ENCODE measurements around the gene MBP.
A peak's percentile ranks its signal among the peaks of the same experiment; 100 is the strongest.

MBP gene

DNA sequence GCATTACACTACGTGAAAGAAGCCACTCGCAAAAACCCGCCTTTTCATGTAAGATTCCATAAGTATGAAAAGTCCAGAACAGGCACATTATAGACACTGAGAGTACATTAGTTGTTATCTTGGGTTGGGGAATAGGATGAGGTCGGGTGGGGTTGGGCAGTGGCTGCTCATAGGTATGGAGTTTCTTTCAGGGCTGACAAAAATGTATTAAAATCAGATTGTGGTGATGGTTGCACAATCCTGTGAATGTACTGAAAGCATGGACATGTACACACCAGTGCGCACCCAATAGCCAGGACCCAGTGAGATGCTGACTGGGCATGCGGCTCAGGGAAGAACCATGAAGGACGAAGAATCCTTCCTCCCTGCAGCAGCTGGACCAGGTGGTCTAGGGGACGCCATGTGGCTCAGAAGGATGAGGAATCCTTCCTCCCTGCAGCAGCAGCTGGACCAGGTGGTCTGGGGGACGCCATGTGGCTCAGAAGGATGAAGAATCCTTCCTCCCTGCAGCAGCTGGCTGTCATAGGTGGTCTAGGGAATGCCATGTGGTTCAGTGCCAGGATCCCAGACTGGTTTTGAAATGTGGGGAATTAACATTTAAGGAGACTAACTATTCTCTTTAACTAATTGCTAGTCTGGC, 50.1 kb downstream of the MBP start:
- DNase-seq (ENCODE audit: low read depth, low spot score): no peak

DNA sequence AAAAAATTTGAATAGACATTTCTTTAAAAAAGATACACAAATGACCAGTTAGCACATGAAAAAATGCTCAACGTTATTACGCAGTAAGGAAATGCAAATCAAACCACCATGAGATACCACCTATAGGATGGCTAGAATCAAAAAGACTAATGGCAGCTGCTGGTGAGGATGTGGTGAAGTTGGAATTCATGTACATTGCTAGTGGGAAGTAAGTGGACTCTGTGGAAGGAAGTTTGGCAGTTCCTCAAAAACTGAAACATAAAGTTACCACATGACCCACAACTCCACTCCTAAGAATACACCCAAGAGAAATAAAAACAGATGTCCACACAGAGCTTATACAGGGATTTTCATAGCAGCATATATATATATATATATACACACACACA, 51.2 kb downstream of the MBP start:
- DNase-seq (ENCODE audit: low read depth, low spot score): no peak

DNA sequence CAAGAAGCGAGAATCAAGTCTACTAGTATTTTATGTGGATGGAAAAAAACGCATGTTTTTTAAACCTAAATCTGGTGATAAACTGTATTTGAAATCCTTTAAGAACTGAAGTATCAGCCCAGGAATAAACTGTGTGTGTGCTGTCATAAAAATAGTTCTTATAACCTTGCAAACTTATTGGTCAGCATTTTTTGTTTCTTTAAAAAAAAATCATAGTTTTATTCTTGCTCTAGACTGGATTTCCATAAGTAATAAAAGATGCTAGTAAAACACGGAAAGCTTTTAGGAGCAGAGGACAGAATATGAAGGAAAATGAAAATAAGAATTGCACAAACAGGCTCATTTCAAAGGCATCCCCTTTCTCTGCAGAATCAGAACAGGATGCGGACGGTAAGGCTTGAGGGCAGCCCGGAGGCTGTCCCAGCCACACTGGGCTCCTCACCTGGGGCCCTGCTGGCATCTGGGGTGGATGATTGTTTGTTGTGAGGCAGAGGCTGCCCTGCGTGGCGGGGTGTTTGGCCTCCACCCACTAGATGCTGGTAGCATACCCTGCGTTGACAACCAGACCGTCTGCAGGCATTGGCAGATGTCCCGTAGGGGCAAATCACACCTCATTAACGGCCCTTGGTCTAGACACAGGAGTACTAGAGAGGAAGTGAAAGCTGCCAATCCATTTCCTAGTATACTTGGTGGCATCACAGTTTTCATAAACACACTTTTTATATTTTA, 52.5 kb downstream of the MBP start:
- DNase-seq (ENCODE audit: low read depth, low spot score): no peak

DNA sequence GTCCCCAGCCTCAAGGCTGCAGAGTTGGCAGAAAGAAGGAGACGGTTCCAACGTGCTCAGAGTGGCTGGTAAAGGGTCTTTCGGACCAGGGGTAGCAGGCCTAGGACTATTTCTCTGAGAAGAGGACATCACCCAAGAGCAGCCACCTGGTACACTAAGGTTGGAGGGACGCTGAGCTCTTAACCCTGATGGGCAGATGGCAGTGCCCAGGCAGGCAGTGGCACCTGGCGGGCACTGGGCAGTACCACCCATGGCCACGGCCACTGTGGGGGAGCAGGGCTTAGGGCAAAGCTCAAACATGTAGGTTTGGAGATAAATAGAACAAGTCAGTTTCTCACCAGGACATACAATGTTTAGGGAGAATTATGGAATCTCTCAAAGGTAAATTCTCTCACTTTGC, 53.5 kb downstream of the MBP start:
- DNase-seq (ENCODE audit: low read depth, low spot score): no peak

DNA sequence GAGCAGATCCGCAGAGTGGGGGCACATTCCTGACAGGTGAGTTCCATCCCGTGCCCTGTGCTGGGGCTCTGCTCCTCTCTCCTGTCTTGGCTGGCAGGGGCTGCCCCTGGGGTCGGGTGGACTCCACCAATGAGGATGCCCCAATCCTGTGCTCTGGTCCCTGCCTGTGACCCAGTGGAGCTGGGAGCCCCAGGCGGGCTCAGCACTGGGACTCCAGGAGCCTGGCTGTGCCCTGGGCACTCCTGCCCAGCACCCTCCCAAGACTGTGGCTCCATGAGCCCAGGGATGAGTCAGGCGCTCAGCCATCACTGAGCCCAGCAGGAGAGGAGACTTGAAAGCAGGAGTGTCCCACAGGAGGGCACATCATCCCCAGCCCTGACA, 53.9 kb downstream of the MBP start:
- DNase-seq (ENCODE audit: low read depth, low spot score): no peak

DNA sequence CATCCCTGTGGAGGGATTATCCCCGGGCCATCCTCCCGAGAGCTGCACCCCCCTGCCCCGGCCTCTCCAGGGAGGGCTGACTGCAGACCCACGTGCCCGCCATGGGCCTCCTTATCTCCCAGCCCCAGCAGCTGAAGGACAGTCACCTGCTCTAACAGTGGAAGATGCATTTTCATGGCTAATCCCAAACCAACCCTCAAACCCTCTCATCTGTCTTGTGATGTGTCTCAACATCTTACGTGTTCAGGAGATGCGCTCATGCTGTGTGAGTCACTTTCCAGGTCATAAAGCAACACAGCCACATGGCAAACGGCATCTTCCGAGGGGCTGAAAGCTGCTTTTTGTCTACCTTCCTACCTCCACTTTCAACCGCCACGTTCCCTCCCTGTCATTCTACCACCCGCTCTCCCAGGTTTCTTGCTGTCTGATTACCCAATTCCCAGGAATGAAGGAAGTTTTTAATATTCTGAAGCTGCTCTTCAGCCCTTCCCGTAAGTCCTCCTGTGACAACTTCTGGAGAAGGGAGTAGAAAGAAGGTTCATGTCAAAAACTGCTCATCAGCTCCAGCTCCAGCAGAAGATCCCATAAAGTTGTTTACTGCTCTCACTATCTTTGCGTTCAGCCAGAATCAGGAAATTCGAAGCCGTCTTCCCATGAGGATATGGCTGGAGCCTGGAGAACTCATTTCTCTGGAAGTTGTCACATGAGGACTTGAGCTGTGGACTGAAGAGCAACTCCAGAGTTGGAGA, 54.5 kb downstream of the MBP start:
- no peak for DNase-seq (ENCODE audit: low read depth, low spot score)

DNA sequence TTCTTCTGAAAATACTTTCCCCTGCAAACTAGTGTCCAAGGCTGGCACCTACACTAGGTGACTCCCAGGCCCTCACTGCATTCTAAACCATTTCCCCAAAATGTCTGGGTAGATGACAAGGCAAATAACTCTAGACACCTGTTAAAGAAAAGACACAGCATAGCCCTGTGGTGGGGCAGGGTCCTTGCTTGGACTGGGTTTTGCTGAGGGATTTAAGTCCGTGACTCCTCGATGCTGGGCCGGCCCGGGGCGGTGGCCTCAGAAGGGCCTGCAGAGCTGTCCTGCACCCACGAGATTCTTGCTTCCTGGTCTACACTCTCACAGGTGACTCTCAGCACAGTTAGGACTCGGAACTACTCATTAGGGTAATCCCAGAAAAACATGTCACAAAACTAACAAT, 55.2 kb downstream of the MBP start:
- DNase-seq (ENCODE audit: low read depth, low spot score): no peak

DNA sequence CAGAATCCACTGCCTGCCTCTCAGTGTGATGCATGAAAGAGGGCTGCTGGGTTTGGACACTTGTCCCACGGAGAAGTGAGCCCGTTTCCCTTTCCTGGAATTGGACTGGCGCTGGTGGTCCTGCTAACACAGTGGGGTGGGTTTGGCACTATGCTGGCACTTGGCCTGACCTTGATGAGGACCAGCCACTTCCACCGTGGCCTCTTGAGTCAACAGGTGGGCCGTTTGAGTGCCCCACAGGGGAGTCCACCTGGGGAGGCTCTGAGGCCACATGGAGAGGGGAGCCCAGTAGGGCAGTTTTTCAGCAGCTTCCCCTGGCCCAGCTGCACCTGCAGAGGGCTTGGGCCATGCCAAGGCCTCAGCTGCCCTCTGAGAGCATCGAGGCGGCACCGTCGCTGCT, 56.5 kb downstream of the MBP start:
- DNase-seq (ENCODE audit: low read depth, low spot score): no peak

DNA sequence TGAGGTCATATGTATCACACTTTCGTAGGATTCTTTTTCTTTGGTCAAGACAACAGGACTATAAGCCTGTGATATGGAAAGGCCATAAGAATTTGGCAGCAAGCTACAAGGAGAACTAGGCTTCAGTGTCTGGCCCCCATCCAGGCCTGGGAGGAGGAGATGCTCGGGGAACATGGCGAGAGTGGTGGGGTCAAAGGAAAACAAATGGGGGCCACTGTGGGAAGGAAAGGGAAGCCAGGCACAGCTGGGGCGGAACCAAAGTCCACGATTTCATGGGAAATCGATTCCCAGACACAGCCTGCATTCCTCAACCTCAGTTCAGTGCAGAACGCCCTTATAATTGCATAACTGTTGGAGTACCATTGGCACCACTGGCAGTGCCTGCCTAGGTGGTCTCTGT, 58.2 kb downstream of the MBP start:
- no peak for DNase-seq (ENCODE audit: low read depth, low spot score)

DNA sequence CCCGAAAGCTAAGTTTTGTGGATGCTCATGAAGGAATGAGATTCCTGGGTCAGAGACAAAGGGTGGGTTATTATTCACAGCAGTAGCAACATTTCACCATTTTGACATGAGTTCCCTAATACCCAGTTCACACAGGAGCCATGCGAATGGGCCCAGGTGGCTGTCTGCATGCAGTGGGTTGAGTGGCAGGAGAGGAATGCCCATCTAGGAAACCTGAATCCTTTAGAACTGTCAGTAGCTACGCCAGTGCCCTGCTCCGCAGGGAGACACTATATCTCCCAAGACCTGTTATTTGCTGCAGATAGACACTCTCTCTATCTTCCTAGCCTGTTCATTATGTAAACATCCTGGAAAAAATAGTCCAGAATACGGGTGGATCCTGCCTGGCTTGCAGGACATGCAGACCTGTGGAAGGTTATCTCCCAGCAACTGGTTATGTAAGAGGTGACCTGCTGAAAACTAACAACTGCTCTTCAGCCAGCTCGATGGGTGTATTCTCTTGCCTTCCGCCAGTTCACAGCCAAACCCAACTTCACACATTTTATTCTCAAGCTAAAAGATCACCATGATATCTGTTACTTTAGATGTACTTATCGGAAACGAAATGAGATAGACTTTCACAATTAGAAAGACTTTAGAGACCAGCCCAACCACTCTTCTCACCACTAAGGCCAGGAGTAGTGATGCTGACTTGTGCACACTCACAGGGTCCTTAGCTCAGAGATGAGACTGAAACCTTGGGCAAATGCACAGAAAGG, 59.1 kb downstream of the MBP start:
- DNase-seq (ENCODE audit: low read depth, low spot score): no peak

DNA sequence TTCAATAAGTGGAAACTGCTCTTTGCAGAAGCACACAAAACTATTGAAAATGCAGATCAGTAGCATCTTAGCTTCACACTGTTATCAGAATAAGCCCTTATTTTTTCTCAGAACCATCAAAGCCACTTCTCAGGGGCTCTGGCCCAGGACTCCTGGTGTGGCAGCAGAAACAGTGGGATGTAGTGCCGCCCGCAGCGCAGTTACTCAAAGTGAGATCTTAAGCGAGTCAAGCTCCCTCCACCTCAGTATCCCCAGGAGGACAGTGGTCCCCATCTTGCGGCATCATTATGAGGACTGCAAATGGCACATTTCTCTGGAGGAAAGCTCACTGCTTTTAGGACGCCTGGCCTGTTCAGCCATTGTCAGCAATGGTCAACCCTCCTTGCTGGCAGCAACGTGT, 60.0 kb downstream of the MBP start:
- no peak for DNase-seq (ENCODE audit: low read depth, low spot score)

DNA sequence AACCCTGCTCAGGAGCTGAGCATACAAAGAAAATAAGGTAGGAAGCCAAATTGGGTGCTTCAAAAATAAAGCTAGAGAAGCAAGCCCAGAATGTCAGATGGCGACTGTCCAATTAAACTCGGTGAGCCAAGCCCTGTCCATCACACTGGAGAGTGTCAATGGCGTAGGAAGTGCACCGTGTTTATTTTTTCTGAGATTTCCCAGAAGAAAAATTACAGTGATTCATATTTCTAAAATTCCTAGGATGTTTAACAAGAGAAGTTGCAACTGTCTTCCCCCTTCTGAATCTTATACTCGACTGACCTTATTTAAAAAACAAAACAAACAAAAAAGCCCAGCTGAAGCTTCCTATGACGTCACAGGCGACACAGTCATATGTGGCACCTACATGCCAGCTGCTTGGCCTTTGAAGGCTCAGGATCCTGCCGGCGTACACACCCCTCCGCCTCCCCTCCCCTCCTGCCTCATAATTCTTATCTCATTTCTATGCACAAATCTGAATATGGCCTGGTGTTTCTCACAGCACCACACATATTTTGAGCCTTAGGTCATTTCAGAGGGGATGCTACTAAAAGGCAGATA, 60.8 kb downstream of the MBP start:
- DNase-seq (ENCODE audit: low read depth, low spot score): peak; percentile 28

DNA sequence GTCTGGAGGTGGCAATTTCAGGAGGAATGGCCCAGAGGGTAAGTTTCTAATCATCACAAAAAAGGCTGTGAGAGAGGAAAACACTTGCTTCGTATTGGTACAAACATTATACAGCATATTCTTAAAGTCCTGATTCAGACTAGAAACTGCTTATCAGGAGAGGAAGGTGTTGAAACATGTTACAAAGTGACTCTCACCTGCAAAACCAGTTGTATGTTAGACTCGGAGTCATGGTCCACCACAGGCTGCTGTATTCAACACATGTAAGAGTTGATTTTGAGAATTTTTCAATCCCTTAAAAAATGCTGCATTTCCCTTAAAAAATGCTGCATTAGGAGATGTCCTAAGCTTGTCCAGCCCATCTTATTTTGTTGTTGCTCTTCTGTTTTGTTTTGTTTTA, 61.5 kb downstream of the MBP start:
- no peak for DNase-seq (ENCODE audit: low read depth, low spot score)

DNA sequence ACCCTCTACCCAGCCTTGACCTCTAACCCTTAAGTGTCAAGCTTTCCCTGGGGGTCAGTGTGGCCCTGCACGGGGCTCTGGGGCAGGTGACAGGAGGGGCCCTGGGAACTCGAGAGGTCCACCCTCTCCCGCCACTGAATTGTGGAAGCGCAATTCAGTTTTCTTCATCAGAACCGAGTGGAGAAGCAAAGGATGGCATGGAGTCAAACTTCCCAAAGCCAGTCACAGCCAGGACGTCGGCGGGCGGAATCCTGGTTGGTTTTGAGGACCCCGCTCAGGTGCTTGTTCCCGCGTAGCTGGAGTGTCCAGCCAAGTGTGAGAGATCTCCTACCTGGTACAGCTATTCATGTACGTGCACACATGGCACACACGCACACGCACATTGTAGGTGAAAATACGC, 62.0 kb downstream of the MBP start:
- no peak for DNase-seq (ENCODE audit: low read depth, low spot score)

DNA sequence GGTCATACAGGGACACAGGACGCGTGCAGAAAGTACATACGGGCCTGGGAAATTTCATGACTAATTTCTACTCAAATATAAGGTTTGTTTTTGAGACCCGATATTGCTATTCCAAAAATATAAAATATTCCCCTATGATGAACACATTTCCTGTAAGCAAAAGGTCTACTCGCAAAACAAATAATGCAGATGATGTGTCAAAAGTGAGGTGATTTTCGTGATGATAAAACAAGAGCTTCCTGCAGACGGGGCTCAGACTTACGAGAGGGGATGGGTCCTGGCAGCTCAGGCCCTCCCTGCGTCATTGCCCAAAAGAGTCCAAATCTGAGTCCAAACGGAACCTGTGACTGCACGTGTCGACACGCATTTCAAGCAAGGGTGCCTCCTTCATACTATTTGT, 62.7 kb downstream of the MBP start:
- DNase-seq (ENCODE audit: low read depth, low spot score): no peak

DNA sequence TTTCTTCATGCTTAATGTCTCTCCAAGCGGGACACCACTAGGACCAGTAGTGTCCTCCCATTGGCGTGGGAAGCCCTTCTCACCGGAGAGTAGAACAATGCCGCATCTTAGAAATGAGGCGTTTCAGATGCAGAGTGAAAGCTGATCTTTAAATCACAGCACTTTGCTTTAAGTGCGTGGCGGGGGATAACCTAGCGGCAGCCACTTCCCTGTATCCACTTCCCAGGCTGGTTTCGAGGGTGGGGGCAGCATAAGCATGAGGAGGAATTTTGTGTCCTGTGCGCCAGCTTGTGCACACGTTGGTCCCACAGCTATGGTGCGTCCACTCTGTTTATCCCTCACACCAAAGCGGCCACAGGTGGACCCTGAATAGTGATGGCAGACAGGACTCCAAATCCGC, 63.1 kb downstream of the MBP start:
- no peak for DNase-seq (ENCODE audit: low read depth, low spot score)

DNA sequence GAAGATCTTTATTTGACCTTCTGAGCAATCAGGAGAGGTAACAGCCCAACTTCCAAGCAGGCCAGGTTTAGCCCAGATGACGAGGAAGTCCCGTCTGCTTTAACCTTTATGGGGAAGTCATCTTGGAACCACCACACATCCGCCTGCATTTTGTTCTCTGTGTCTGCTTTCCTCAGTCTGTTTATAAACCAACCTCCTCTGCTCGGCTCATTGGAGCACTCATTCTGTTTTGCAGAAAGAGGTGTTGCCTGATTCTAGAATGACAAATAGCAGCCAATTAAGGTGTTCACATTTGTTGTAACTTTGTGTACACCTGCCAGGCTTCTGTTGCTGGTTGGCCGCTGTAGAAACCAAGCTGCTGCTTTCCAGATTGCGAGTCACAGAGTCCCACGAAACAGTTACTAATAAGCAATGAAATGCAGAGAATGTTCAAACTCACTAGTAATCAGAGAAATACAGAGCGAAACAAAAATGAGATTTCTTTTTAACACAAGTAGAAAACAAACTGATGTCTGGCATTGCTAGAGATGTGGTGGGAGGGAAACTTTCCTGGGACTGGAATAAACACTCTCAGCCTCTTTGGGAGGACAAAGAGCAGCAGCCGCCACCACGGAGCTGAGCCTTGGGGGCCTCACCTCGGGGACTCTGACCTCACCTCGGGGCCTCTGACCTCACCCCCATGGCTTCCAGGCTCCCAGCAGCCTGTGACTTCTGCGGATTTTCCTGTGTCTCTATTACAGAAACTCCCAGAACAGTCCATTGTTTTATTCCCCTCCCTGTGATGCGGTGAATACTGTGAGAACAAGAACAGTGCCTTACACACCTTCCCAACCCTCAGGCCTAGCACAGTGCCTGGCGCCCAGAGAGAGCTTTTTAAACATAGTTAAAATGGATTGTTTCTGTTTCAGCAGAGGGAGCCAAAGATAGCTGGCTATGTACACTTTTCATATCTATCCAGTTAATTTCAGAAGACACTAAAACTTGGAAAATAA, 64.0 kb downstream of the MBP start:
- peak; percentile 15 for DNase-seq (ENCODE audit: low read depth, low spot score)

DNA sequence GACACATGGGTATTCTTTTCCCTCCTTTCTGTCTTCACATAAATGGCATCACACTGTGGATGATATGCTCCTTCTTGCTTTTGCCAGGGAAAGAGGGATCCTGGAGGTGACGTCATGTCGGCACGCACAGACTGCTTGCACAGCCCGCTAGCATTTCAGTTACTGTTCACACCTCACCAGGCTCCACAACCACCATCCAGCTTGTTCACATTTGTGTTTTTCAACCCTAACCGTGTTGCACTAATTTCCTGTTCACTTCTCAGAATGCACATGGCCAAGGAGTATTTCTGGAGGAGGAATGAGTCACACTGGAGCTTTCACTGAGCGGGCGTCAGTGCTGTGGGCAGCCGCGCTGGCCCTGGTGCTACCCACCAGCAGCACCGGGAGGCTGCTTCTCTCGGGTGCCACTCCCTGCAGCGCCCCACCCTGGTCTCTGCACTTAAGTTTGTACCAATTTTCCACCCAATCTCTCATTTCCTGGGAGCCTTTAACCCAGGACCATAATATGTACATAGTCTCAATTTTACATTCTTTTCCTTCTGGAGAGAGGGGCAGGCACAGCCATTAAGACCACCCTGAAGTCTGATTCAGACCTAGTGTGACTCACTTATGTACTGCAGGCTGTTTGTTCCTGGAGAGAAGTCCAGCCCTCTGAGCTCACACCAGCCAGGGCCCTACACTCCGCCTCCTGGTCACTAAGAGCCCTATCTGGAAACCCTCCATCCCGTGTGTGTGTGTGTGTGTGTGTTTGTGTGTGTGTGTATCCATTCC, 65.1 kb downstream of the MBP start:
- DNase-seq (ENCODE audit: low read depth, low spot score): peak; percentile 38

DNA sequence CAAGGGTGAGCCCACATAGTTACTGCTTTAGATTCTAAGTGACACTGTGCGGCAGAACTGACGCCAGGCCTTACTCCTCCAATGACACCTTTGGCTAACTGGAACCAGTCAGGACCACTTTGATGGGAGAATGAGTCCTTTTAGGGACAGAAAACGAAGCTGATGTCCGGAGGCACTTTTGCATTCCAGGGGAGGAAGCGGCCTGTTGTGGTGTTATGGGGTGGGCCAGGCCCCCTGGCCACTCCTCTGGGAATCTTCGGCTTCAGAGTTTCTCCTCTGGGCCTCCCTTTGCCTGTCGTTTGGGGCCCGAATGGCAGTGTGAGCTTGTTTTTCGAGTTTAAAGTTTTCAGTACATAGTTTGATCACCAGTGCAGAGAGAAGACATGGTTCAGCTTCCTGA, 65.9 kb downstream of the MBP start:
- no peak for DNase-seq (ENCODE audit: low read depth, low spot score)

DNA sequence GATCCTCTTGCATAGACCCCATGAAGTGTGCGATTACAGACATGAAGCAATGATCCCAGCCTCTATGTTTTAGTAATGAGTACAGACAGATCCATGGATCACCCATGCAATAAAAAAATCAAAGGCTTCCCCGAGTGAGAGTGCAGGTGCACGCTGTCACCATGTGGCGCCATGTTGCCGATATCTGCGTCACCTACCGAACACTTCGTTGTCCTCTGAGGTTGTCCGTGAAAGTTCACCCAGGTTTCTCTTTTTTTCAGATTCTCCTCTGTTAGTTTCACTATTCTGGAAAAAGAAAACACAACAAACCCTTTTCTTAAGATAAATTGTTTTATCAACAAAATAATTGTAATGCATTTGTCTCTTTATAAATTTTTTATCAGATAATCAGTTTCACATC, 66.5 kb downstream of the MBP start:
- no peak for DNase-seq (ENCODE audit: low read depth, low spot score)

Data from activated CD4-positive, CD25-positive, alpha-beta regulatory T cell treated with anti-CD3 and anti-CD28 coated beads, Interleukin-2, amount 50 U/mL, for 16 hours (primary cell).